Stimulated activated CD8-positive, alpha-beta memory T cell treated with anti-CD3 and anti-CD28 coated beads, Interleukin-4, amount 100 ng/mL, for 4 hours (primary cell): Measurements from ENCODE around the gene RAD51B.
"Not testable (repeated sequence)": the region's sequence is repeated elsewhere in the genome, so short reads cannot be mapped to it uniquely, and the experiment has no call there.

Experiments
- DNase-seq, 2 donors: peaks; one replicate each; pipeline ENCODE4 v3.0.0-alpha.2; 2020; ENCODE audit warnings: low read depth in 2 of 2, low spot score in 1 of 2

The RAD51B gene

DNA sequence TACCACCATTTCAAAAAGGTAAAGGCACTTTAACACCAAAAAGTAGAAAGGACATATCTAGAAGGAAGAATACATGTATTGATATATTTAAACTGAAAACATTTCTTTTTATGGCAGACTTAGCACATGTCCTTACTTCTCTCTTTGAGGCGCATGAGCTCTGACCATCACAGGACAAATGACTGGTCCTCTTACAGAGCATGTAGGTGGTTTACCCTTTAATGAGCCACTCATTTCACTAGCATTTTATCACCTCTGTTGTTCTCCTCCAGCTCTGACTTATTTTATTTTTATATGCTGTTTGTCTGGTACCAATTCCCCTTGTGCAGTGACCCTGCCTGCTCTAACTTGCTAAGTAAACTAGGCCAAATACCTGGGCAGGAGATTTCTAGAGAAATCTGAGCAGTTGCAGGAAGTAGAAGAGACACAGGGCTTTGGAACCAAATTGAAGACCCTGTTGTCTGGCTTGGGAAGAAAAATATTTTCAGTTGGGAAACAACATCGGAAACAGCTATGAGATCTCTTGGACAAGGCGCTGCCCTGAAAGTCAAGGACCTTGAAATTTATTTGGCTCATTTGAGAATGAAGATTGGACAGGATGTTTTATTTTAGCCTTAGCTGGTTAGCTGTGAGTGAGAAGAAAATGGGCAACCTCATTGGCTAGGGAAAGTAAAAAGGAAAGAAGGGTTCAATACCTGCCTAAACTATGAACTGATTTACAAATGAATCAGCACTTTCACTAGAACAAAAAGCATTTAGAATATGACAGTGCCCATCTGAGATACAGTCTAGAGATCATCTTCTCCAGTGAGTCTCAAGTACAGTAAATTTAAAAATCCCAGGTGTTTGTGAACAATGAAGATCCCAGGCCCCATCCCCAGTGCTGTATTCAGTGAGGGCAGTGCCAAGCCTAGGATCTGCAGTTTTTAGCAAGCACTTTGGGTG lies 598.9 kb downstream of the RAD51B start:
- DNase-seq: no peak

DNA sequence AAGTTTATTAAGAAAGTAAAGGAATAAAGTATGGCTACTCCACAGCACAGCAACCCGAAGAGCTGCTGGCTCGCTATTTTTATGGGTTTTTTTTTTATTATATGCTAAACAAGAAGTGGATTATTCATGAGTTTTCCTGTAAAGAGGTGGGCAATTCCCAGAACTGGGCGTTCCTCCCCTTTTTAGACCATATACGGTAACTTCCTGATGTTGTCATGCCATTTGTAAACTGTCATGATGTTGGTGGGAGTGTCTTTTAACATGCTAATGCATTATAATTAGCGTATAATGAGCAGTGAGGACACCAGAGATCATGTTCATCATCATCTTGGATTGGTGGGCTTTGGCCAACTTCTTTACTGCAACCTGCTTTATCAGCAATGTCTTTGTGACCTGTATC lies 600.8 kb downstream of the RAD51B start:
- no peak for DNase-seq

DNA sequence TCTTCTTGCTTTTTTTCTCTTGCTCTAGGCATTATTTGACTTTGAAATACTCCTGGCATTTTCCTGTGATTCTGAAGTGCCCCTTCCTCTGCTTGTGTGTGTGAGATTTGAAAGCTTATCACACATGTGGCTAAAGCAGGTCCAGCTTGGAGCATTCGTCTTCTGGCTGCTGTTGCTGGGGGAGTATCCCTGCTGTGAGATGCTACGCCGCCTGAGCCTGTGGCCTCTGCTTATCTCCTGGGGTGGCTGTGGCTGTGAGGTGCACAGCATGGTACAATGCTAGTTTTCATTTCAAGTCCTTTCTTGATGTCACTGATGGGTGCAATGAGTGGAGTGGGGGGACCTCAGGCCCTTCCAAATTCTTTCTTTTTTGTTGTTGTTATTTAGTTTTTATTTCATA lies 601.5 kb downstream of the RAD51B start:
- no peak for DNase-seq

DNA sequence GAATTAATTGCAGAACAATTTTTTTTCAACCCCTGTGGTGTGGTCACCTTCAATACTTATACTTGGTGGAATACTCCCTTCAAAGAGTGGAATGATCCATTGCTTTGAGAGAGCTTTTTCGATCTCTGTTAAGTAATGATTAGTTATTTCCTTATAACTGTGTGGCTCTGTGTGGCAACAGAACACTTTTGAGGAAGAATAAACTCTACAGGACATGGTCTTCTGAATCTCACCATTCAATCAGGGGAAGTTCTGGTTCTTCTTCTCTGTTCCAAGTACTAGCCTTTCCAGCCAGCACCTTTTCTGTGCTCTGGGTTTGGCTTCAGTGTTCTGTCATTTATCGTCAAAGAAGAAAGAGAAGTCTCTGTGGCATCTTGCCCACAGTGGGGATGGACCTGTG lies 604.1 kb downstream of the RAD51B start:
- DNase-seq: no peak

DNA sequence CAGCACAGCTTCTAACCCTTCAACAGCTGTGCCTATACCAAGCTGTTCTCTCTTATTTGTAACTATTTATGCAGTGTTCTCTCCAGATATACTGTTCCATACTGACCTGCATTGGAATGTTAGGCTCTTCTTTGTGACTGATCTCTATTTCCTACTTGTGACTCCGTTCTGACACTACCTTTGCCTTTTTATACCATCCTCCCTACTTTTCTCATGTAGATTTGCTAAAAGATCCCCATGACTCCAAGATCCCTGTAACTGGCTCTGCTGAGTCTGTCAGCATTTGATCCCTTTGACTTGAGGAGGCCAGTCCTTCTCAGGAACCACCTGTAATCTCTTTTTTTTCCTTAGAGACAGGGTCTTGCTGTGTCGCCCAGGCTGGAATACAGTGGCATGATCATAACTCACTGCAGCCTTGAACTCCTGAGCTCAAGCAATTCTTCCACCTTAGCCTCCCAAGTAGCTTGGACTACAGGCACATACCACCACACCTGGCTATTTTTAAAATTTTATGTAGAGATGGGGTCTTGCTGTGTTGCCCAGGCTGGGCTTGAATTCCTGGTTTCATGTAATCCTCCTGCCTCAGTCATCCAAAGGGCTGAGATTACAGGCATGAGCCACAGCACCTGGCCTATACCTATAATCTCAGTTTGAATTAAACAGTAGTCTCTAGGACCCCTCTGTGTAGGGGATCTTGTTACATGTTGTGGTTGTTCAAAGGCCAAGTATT lies 605.0 kb downstream of the RAD51B start:
- no peak for DNase-seq

DNA sequence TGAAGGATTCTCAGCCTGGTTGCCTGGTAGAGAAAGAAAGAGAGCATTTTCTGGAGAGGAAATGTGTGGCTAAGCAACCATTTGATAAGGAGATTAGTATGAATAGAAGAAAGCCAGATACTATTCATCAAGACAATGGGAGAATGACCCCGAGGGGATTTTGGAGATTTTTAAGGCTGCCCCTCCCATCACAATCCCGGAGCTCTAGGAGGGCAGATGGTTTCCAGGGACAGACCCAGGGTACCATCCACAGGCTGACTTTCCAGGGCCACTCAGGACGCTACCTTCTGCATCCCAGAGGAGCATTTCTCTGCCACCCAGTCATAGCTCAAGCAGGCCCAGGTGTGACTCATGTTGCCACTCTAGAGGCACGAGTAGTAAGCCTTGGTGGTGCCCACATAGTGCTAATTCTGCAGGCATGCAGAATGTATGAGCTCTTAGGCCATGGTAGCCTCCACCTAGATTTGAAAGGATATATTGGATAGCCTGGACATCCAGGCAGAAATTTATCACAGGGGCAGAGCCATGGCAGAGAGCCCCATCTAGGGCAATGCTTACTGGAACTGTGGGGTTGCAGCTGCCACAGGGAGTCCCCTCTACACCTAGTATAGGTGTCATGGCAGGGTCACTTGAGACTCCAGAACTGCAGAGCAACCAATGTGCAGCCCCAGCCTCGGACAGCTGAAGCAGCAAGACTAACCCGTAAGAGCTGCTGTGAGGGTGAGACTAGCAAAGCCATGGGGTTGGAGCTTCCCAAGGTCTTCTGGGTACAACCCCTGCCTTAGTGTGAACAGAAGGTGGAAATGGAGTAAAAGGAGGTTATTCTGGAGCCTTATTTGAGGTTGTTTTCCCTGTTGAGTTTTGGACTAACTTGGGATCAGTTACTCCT lies 607.3 kb downstream of the RAD51B start:
- no peak for DNase-seq

DNA sequence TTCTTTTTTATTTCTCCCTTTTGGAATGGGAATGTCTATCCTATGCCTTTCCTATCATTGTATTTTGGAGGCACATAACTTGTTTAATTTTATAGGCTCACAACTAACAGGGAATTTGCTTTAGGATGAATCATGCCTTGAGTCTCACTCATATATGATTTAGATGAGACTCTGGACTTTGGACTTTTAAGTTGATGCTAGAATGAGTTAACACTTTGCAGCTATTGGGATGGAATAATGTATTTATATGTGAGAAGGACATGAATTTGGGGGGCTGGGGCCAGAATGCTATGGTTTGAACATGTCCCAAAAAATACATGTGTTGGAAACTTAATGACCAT lies 607.9 kb downstream of the RAD51B start:
- no peak for DNase-seq

DNA sequence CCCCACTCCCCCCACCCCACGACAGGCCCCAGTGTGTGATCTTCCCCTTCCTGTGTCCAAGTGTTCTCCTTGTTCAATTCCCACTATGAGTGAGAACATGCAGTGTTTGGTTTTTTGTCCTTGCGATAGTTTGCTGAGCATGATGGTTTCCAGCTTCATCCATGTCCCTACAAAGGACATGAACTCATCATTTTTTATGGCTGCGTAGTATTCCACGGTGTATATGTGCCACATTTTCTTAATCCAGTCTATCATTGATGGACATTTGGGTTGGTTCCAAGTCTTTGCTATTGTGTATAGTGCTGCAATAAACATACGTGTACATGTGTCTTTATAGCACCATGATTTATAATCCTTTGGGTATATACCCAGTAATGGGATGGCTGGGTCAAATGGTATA lies 609.3 kb downstream of the RAD51B start:
- not testable (repeated sequence) for DNase-seq

DNA sequence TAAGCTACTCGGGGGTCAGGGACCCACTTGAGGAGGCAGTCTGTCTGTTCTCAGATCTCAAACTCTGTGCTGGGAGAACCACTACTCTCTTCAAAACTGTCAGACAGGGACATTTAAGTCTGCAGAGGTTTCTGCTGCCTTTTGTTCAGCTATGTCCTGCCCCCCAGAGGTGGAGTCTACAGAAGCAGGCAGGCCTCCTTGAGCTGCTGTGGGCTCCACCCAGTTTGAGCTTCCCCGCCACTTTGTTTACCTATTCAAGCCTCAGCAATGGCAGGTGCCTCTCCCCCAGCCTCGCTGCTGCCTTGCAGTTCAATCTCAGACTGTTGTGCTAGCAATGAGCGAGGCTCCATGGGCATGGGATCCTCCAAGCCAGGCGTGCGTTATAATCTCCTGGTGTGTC lies 614.6 kb downstream of the RAD51B start:
- not testable (repeated sequence) for DNase-seq

DNA sequence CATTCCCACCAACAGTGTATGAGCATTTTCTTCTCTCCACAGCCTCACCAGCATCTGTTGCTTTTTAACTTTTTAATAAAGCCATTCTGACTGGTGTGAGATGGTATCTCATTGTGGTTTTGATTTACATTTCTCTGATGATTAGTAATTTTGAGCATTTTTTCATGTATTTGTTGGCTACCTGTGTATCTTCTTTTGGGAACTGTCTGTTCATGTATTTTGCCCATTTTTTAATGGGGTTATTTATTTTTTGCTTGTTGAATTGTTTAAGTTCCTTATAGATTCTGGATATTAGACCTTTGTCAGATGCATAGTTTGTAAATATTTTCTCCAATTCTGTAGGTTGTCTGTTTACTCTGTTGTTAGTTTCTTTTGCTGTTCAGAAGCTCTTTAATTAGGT lies 616.1 kb downstream of the RAD51B start:
- DNase-seq: not testable (repeated sequence)

DNA sequence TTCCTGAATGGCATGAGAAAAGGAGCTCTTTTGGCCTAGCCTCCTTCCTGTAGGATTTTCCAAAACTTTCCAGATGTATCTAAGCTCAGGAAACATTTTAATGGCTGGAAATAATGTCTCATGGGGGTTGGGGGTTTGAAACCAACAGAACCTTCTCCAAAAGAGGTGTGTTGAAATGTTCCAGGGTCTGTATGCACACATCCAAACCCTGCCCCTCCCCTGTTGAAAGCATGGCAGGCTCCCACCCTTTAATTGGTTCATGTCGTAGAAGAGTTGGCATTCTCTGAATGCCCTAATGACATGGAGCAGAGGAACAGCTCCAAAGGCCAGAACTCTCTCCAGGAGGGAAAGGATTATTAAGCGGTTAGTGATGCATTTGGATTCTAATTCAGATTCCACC lies 620.1 kb downstream of the RAD51B start:
- DNase-seq: no peak

DNA sequence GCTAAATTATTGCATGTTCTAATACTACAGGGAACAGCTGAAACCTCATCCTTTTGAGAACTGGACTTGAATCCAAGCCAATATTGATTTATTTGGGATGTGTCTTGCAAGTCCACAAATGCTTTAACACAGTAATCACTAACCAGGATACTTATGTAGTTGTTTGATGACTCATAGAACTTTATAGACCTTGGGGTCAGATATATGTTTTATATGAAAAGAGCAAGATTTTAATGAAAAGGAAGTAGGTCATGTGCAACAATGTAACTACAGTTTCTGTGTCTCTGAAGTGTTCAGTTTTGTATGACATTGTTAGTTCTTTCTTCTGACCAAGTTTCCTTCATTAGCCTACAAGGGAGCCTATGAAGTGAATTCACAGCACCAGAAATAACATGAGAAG lies 621.2 kb downstream of the RAD51B start:
- no peak for DNase-seq

DNA sequence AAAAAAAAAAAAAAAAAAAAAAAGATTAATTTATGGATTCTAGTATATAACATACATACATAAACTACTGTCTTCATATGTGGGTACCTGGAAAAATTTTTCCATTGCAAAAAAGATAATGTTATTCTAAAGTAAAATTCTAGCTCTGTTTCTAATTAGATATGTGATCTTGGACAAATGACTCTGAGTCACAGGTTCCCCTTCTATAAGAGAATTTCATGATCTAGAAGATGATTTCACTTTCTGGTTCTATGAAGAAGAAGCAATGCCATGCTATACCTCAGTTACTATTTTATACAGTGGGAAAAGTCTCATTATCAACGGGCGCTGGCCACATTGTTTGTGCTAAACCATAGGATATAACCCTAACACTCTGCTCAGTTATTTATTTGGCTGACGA lies 622.0 kb downstream of the RAD51B start:
- DNase-seq: no peak

DNA sequence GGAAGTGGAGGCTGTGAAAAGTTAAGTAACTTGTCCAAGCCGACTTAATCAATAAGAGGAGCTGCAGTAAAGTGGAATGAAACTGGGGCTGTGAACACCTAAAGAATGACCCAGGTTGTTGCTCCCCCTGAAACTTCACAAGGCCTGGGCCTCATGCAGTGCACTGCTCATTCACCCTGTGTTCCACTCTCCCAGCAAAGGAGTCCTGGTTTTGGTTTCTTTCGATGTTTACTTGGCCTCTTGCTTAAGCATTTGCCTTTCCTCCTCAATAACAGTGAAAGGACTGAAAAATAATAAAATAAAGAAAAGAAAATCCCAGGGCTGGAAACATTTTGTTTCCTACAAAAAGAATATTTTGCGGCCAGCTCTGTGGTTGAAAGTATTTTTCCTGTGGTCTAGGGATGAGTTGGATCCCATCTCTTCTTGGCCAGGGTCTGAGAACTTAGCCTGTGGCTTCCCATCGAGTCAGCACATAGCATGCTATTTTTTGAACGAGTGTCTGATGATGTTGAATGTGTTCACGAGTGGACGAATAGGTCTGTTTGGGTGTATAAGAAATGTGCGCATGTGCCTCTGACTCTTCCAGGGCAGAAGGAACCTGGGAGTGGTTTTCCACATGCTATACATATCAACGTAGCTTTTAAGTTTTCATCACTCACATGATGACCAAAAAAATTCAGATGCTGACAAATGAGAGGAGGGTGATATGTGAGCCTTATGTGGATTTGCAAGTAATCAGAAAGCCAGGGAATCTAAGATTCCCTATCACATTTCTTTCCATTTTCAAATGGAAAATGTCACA lies 623.5 kb downstream of the RAD51B start:
- DNase-seq: no peak

DNA sequence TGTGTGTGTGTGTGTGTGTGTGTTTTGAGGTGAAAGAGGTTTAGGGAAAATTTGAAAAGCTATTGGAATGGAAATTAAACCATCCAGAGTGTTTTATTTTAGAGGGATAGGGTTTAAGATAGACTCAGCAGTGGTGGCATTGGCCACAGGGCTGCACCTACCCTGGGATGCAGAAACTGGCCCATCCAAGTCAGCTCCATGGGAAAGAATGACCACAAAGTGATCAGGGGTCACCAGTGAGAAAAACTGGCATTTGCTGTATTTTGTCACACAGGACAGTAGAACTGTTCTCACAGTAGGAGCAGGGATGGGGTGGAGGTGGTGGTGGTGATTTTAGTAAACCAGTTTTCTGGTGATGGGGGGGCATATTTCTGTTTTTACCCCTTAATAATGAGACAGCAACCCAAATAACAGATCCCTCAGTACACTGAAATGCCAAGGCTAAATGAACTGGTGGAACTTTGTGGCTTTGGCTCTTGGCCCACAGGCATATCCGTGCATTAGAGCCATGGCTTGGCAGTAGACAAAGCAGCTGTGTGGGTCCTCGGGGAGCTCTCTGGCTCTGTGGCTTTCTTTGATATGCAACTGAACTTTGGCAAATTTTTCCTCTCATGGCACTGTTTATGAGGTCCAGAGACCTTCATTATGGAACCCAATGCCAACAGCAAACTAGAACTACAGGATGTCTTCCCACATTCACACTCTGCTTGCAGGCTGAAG lies 625.0 kb downstream of the RAD51B start:
- DNase-seq: no peak

DNA sequence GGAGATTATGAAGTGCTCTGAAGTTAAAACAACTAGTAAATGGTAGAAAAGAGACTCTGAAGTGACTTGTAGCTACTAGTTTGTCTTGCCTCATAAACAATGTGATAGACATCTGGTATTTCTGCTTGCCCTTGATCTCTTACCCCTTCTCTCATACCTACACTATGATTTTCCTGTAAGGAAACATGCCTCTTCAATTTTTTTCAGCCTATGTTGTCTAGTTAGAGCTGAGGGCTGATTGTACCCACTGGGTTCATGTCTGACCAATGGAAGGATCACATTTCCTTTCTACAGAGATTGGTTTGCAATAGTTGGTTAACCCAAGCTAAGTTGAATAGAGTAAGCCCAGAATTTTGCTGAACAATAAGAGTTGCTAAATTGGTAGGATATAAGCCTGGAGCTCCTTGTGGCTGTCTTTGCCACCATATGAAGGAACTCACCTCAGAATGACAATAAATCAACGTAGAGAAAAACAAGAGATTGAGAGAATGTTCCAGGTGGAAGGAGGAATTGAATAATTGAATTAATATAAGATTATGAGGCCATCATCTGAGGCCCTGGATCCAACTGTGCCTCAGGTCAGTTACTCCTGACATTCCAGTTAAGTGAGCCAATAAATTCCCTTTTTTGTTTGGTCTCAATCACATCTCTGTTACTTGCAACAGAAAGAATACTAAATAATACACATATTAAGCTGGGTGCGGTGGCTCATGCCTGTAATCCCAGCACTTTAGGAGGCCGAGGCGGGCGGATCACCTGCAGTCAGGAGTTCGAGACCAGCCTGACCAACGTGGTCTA lies 626.9 kb downstream of the RAD51B start:
- no peak for DNase-seq

DNA sequence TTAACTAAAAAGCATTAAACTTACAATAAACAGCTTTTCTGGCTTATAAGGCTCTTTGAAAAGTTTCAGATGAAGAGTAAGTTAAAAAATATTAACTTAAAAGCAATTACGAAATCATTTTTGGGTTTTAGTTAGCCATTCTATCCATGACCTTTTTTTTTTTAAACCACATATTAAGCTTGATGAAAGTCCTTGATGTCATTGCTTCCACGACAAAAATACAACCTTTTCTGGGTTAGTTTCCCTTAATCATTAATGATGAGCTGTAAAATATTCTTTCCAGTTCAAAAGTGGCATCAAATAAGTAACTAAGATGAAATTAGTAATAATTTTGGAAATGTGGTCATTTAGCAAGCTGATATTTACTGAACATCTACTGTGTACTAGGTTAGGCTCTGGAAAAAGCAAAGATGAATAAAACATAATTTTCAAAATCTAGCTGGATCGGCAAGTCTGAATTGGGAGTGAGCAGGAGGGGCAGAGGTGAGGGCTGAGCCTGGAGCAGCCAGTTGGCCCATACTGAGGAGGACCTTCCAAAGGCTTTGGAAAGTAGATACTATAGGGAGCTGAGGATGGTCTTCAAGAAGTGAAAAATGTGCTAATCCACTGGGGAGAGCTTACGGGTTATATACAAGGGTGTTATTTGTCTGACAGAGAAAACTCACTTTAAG lies 628.1 kb downstream of the RAD51B start:
- DNase-seq: no peak

DNA sequence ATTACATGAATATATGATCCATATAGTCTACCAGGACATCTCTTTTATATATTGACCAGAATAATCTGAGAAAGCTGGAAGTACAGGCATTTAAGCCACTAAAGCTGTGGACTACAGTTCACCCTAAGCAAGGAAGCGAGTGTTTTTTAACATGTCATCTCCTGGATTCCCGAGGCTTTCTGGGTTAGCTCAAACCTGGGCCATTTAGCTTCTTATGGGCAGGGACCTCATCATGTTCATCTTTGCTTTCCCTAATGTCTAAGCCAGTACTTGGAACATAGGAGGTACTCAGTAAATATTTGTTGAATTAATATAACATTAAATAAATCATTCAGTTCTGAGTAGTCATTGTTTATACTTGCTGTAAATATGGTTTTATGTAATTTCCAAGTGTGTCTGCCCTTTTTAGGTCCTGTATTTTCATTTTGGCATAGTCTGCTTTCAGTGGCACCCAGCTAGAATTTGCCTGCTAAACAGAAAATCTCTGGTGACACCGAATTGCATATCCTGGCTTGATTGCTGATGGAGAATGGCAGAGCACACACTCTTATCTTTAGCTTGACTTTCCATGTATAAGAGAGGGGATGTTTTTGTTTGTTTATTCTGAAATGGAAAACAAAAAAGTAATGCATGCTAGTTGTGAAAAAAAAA lies 628.8 kb downstream of the RAD51B start:
- no peak for DNase-seq
